H1 (cell line): ENCODE data around the gene EPHA4. TPM values are rescaled to one million over a fixed set of nuclear protein-coding genes. Genes with fewer than 3 reads are reported as not detected.

Source experiments
- BACH1 ChIP-seq: IDR thresholded peaks from 2 replicates; pipeline ENCODE4 v1.6.1; 2012; ENCODE audit warnings: low read length, improper control_type of control experiment
- EGR1 ChIP-seq: IDR thresholded peaks from 2 replicates; pipeline ENCODE4 v1.6.1; 2011; ENCODE audit warnings: low read depth, low read length, borderline replicate concordance
- POLR2AphosphoS5 ChIP-seq: IDR thresholded peaks from 2 replicates; pipeline ENCODE4 v1.6.1; 2011; ENCODE audit warnings: low read depth, low read length
- polyA plus RNA-seq, 7 experiments: library from polyadenylated mRNA; depleted of rRNA in 3 of 7; stranded (reverse) in 5 of 7; unstranded in 2 of 7; fragments of >200 nt in 5 of 7; fragments of 200-250 nt in 2 of 7; gene quantifications; 1 replicate in 5 of 7; 2 replicates in 1 of 7; 4 replicates in 1 of 7; pipeline versions ENCODE4 v1.2.1 to v1.2.3, GENCODE V29; 2011 to 2013; ENCODE audit warnings: missing spikeins in 2 of 7, mixed read lengths in 2 of 7
- total RNA-seq: library from RNA; stranded (reverse); fragmentation: NEBNext Ultra II Directional; extraction: Animal tissue kit (Norgen Biotek cat#: 25700); gene quantifications from 2 replicates; pipeline ENCODE4 v1.2.1, GENCODE V29; 2021
- TF ChIP-seq, protein P1 (sequence below): IDR thresholded peaks from 2 replicates; pipeline ENCODE4 v1.6.1; 2012; ENCODE audit warnings: inconsistent platforms

Gene EPHA4
- total and polyA plus RNA-seq, 2 of the 8 experiments (the other 6 are each of a cell fraction or from before 2014, with no cell fraction given) = 4.3 to 5.7 TPM

DNA sequence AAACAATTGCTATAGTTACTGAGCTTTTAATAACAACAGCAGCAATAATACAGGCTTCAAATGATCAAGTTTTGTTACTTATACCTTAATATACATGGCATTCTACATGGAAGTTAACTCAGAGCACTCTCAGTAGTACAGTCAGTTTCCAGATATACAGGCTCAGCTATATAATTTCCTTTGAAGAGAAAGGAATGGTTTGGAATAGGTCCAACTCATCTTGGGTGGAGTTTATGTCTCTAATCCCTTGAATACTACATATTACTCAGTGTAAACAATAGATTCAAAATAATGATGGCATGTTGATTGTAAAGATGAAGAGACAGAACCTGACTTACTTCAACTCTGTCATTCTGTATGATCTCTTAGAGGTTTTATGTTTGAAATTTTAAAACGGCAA lies 174.9 kb downstream of the EPHA4 start (continued):
- TF ChIP-seq EGR1 (no peak), POLR2AphosphoS5 (no peak), BACH1 (no peak)
- TF ChIP-seq, protein P1, sequence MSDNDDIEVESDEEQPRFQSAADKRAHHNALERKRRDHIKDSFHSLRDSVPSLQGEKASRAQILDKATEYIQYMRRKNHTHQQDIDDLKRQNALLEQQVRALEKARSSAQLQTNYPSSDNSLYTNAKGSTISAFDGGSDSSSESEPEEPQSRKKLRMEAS = no peak
- TF ChIP-seq, all 59 proteins: peak for 0
